Psoas muscle (tissue), 8 donors: ENCODE data around the gene FOXN3. TPM values are rescaled to one million over a fixed set of nuclear protein-coding genes. Genes with fewer than 3 reads are reported as not detected.

ENCODE experiments used
- ATAC-seq, 4 donors: fragments of 200-7000 bp; cut with Tn5 transposase; one replicate each; pipeline ENCODE4 v1.9.1; 2020; ENCODE audit warnings: moderate library complexity in 3 of 4, mild to moderate bottlenecking in 2 of 4
- DNase-seq, 2 donors: peaks; one replicate each; pipeline ENCODE4 v3.0.0-alpha.2; 2020
- H3K27ac ChIP-seq: fragments of 200-600 bp; one replicate; pipeline ENCODE4 v1.8.0; 2022
- H3K27me3 ChIP-seq, 3 donors: fragments of 200-600 bp in 1 of 3; one replicate each; pipeline versions ENCODE4 v1.6.1 to v1.8.0; 2013 to 2022; ENCODE audit warnings: low read length in 2 of 3, mild to moderate bottlenecking in 2 of 3, moderate library complexity in 1 of 3; ENCODE audit not compliant: insufficient read depth in 3 of 3
- H3K36me3 ChIP-seq, 2 donors: fragments of 200-600 bp in 1 of 2; one replicate each; pipeline versions ENCODE4 v1.6.1 to v1.8.0; 2013 to 2022; ENCODE audit warnings: low read depth in 1 of 2, mild to moderate bottlenecking in 1 of 2, moderate library complexity in 1 of 2; ENCODE audit not compliant: insufficient read depth in 1 of 2
- H3K4me1 ChIP-seq: fragments of 200-600 bp; one replicate; pipeline ENCODE4 v1.8.0; 2022
- H3K4me3 ChIP-seq: fragments of 200-600 bp; one replicate; pipeline ENCODE4 v1.8.0; 2022; ENCODE audit warnings: mild to moderate bottlenecking
- H3K9me3 ChIP-seq: fragments of 200-600 bp; one replicate; pipeline ENCODE4 v1.8.0; 2022
- WGBS, 3 donors: extraction: QIAGEN DNeasy Blood & Tissue Kit; methylation state at CpG; one replicate each; pipeline versions ENCODE4 v1.1.6 to v1.1.7; 2013; 5-methylcytosine and 5-hydroxymethylcytosine counted together
- intact Hi-C, 2 donors: fragments of 100-400 bp; cut with DNase I; formaldehyde crosslinking; loops; one replicate each; pipeline versions ENCODE4 v1.11.0 to v1.14.2; 2022
- polyA plus RNA-seq, 3 donors: library from polyadenylated mRNA; stranded (reverse); fragments of 200-250 nt; gene quantifications; one replicate each; pipeline ENCODE4 v1.2.3, GENCODE V29; 2013
- total RNA-seq, 4 donors: library from RNA; stranded (reverse); fragmentation: NEBNext Ultra II Directional in 2 of 4; extraction: Animal tissue kit (Norgen Biotek cat#: 25700) in 2 of 4; gene quantifications; one replicate each; pipeline versions ENCODE4 v1.2.1 to v1.2.4, GENCODE V29; 2021 to 2023
- TF ChIP-seq, protein P1 (sequence below): fragments of 200-600 bp; IDR thresholded peaks from one replicate; pipeline ENCODE4 v1.8.0; 2022; ENCODE audit warnings: antibody characterized with exemption
- donor health status: healthy with polysubstance abuse.
- donor health status: DM: no; HTN: no; CAD: no; lungs with moderate emphysema.
- donor health status: Bipolar disorder and iron deficiency.
- donor health status: healthy.
- donor health status: DM: yes; HTN: yes; CAD: no.
- donor health status: DM: no; HTN: no; CAD: no.
- donor health status: DM: no; HTN: no; CAD: no.
- donor health status: DM: yes; HTN: yes; CAD: no.

Gene FOXN3
- total and polyA plus RNA-seq, 7 donors = 10.1 to 123 (median 73.6) TPM

DNA sequence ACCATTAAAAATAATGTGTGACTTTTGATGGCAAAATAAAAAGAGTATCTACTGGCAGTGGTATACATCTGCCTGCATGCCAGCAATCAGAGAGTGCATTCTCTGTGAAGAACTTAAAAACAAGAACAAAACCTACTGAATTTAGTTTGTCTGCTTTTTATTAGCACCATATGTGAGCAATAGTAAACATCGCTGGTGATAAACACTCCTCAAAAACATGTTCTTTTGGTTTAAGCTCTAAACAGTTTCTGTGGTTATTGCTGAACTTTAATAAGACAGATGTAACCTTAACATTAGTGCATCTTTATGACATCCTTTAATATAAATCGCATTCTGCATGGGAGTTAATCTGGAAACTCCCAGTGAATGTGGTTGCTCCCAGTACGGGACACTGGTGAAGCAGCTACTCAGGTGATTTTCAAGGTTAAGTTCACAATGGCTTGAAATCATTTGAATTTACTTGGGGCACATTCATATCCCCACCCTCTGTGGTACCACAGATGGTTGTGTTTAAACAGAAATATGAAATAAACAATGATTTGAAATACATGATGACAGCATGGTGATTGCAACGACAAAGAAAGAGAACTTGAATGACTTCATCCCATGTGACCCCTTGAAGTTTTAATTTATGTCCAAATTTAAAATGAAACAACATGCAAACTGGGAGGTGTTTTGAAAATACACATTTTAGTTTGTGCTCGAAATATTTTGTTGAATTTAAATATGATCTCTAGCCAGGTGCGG is 285.9 kb downstream of the FOXN3 start:
- 89 to 92% (median 90%) methylated on average over 6 of the region's 6 CpGs for WGBS, 3 donors
- DNase-seq (no peak), ATAC-seq (no peak)
- Histone ChIP-seq H3K4me3 (no peak overlapping the region), H3K36me3 (no peaks in the 10 kb centered on the region), H3K9me3 (no peaks in the 10 kb centered on the region), H3K27me3 (no peaks in the 10 kb centered on the region), H3K4me1 (no peaks in the 10 kb centered on the region), H3K27ac (no peak overlapping the region)
- intact Hi-C loops = no loop called here
- TF ChIP-seq, protein P1, sequence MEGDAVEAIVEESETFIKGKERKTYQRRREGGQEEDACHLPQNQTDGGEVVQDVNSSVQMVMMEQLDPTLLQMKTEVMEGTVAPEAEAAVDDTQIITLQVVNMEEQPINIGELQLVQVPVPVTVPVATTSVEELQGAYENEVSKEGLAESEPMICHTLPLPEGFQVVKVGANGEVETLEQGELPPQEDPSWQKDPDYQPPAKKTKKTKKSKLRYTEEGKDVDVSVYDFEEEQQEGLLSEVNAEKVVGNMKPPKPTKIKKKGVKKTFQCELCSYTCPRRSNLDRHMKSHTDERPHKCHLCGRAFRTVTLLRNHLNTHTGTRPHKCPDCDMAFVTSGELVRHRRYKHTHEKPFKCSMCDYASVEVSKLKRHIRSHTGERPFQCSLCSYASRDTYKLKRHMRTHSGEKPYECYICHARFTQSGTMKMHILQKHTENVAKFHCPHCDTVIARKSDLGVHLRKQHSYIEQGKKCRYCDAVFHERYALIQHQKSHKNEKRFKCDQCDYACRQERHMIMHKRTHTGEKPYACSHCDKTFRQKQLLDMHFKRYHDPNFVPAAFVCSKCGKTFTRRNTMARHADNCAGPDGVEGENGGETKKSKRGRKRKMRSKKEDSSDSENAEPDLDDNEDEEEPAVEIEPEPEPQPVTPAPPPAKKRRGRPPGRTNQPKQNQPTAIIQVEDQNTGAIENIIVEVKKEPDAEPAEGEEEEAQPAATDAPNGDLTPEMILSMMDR = no peak

DNA sequence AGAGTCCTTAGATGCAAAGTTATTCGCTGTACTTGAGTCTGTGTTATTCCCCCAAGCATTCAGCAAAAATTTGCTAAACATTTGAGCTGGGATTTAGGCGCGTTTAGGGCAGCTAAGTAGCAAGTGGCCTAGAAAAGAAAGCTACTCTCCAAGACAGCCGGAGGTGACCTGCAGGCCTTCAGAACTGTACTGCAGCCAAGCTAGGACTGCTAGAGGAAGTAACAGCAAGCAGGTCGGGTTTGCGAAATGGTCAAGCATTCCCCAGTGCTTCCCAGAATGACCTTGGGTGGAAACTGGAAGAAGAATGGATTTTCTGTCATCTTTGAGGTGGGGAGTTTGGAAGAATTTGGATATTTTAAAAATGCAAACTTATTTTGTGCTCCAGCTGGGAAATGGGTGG is 287.5 kb downstream of the FOXN3 start:
- TF ChIP-seq, protein P1 = no peak
- WGBS, 3 donors = 76 to 79% (median 79%) methylated on average over 6 of the region's 6 CpGs
- ATAC-seq = no peak

DNA sequence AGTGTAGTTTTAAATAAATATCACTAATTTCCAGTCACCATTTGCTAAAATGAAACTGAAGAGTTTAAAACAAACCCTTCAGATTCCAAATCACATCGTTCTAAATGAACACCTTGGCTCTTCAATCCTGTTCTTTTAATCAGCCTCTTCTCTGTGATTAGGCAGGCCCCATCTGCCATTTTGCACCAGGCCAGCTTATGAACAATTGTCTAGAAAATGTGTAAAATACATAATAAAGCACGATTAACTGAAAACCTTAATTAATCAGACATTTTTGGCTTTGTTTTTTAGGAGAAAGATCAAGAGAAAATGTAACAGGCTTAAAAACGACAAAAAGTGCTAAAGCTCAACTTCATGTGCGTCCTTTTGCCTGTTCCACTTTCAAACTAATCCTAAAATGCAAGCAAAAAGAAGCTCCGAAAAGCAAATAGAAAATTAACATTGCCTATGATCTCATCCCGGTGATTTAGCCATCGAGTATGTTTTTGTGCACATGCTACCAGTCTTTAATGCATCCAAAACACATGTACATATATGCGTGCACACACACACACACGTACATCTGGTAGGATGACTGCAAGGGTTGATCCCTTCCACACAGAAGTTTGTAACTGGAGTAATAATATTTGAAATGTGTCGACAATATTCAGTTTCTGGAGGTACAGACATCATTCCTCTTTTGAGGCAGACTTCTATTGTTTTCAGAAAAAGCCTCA is 288.6 kb downstream of the FOXN3 start:
- intact Hi-C loops = no loop called here

More for the DNA sequence above, 287.5 kb downstream of the FOXN3 start:
- H3K4me3 ChIP-seq = no peak overlapping the region
- H3K27ac ChIP-seq = no peak overlapping the region
- H3K36me3 ChIP-seq = no peaks in the 10 kb centered on the region
- no peak for DNase-seq
- intact Hi-C loops = no loop called here
- no peaks in the 10 kb centered on the region for H3K9me3 ChIP-seq
- no peaks in the 10 kb centered on the region for H3K27me3 ChIP-seq
- no peaks in the 10 kb centered on the region for H3K4me1 ChIP-seq

DNA sequence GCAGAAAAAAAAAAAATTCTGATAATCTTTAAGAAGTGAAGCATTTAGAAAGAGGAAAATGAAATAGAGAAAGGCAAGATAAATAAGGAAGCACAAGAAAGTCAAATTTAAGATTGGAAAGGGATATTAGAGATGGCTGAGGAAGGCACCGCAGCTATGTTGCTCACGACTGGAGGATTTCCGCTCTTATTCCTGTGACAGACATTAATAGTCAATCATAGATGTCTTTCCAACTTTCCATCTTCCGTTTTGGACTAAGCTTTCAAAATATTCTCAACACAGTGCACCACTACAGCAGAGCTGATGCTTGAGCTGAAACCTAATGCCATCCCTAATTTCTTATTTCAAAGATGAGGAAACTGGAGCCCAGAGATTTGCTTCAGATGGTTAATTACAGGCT is 290.6 kb downstream of the FOXN3 start:
- Histone ChIP-seq H3K36me3 (no peaks in the 10 kb centered on the region), H3K27me3 (no peaks in the 10 kb centered on the region), H3K27ac (no peak overlapping the region), H3K4me1 (no peaks in the 10 kb centered on the region), H3K9me3 (no peaks in the 10 kb centered on the region), H3K4me3 (no peak overlapping the region)
- WGBS, 3 donors = 39 to 64% (median 40%) methylated on average over 4 of the region's 4 CpGs
- TF ChIP-seq, protein P1 = no peak
- intact Hi-C loops = no loop called here
- ATAC-seq (no peak), DNase-seq (no peak)

More for the DNA sequence above, 288.6 kb downstream of the FOXN3 start:
- Histone ChIP-seq H3K27me3 (no peaks in the 10 kb centered on the region), H3K4me1 (no peaks in the 10 kb centered on the region), H3K9me3 (no peaks in the 10 kb centered on the region), H3K27ac (no peak overlapping the region), H3K4me3 (no peak overlapping the region), H3K36me3 (no peaks in the 10 kb centered on the region)
- ATAC-seq = no peak
- WGBS, 3 donors = 92 to 93% (median 92%) methylated on average over 10 of the region's 10 CpGs
- TF ChIP-seq, protein P1 = no peak
- no peak for DNase-seq
